Fibroblast of peridontal ligament (primary cell): ENCODE results near the gene SLC35C1.
A peak's percentile ranks its signal among the peaks of the same experiment; 100 is the strongest.

ENCODE experiments used
- DNase-seq: peaks from one replicate; pipeline ENCODE4 v3.0.0-alpha.2; 2010; ENCODE audit errors: extremely low read depth

Gene SLC35C1

GRCh38 chr11:45804761-45805304 is at the start of gene SLC35C1:
Gene SLC35C1 (plus strand): TSS chr11:45805149. CDS start chr11:45805802, 653 bp downstream.
- peak; percentile 85 for DNase-seq

- DNase-seq, result no peak
Measured at GRCh38 chr11:45755281-45755859, 49.6 kb upstream of the SLC35C1 start.

GRCh38 chr11:45756384-45757010 is 48.5 kb upstream of the SLC35C1 start:
- no peak for DNase-seq

- no peak for DNase-seq
Measured at GRCh38 chr11:45757672-45758071, 47.3 kb upstream of the SLC35C1 start.

GRCh38 chr11:45761659-45762058 is 43.3 kb upstream of the SLC35C1 start:
- DNase-seq, result no peak

- DNase-seq, result no peak
Measured at GRCh38 chr11:45765107-45765668, 39.8 kb upstream of the SLC35C1 start.

GRCh38 chr11:45765836-45766235 is 39.1 kb upstream of the SLC35C1 start:
- DNase-seq, result no peak

GRCh38 chr11:45766469-45766868 is 38.5 kb upstream of the SLC35C1 start:
- no peak for DNase-seq

- no peak for DNase-seq
Measured at GRCh38 chr11:45768486-45768885, 36.5 kb upstream of the SLC35C1 start.

GRCh38 chr11:45769960-45770359 is 35.0 kb upstream of the SLC35C1 start:
- no peak for DNase-seq

GRCh38 chr11:45771193-45771565 is 33.8 kb upstream of the SLC35C1 start:
- peak; percentile 54 for DNase-seq

GRCh38 chr11:45771566-45772448 is 33.1 kb upstream of the SLC35C1 start:
- peak; percentile 51 for DNase-seq

GRCh38 chr11:45772449-45772774 is 32.5 kb upstream of the SLC35C1 start:
- no peak for DNase-seq

GRCh38 chr11:45772986-45773785 is 31.8 kb upstream of the SLC35C1 start:
- peak; percentile 9 for DNase-seq

- DNase-seq, result no peak
Measured at GRCh38 chr11:45773786-45774655, 30.9 kb upstream of the SLC35C1 start.

GRCh38 chr11:45774786-45775185 is 30.2 kb upstream of the SLC35C1 start:
- no peak for DNase-seq

- peak; percentile 19 for DNase-seq
Measured at GRCh38 chr11:45777127-45777969, 27.6 kb upstream of the SLC35C1 start.

GRCh38 chr11:45778341-45778740 is 26.6 kb upstream of the SLC35C1 start:
- DNase-seq, result no peak

- DNase-seq, result no peak
Measured at GRCh38 chr11:45779602-45780001, 25.3 kb upstream of the SLC35C1 start.

- DNase-seq, result no peak
Measured at GRCh38 chr11:45786272-45786671, 18.7 kb upstream of the SLC35C1 start.
